GM18517 (cell line): ENCODE results near the gene SLC9A3.

Experiments used
- ATAC-seq: cut with Tn5 transposase; IDR thresholded peaks from one replicate; pipeline ENCODE4 v1.9.1; 2021; ENCODE audit warnings: mild to moderate bottlenecking, moderate library complexity; ENCODE audit not compliant: unreplicated experiment

SLC9A3 gene

DNA sequence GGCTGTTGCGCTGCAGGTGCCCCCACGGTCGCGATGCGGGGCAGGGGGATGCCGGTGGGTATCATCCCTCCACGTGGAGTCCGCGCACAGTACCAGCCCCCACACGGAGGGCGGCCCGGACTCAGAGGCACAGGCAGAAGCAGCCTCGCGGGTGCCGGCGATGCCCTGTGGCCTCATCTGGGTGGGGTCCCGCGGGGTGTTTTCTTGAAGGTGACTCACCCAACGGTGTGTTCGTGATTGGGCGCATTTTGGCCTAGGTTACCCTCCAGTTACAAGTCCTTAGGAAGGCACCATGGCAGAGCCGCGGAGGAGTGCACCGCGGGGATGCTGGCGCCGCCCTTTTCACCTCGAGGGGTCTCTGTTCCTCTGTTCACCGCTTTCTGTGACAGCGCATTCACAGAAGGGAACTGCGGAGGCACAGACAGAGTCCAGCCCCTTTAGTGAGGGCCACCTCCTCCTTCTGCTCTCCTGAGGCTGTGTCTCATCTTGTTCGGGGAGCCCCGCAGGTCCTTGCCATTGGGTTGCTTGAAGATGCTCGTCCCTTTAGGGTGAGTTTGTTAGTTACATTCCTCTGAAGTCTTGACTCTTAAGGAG is 102.9 kb downstream of the SLC9A3 start:
- ATAC-seq, result no peak

DNA sequence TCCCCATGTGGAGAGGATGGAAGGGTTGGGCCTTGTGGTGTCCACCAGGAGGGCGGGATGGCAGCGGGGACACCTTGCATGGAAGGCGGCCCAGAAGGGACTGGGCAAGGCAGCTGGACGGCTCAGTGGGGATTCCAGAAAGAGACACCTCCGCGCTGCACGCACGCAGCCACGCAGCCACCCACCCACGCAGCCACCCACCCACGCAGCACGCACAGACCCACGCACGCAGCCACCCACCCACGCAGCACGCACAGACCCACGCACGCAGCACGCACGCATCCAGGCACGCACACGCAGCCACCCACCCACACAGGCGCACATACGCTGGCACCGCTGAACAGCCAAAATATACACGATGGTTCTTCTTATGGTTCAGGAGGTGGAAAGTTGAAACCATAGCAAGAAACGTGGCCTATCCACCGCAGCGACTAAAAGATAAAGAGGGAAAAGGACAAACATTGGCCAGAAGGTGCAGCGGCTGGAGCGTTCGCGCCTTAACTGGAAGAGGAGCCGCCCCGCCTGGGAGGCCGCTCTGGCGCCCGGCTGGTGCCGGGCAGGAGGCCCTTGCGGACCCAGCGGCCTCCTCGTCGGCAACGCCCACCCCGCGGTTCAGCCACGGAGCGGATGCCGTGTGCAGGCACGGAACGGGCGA is 103.5 kb downstream of the SLC9A3 start:
- no peak for ATAC-seq
